Keratinocyte (primary cell): ENCODE results near the gene TTLL5. TPM values are rescaled to one million over a fixed set of nuclear protein-coding genes. Genes with fewer than 3 reads are reported as not detected.

Experiments
- DNase-seq: peaks from one replicate; pipeline ENCODE4 v3.0.0-alpha.2; 2011; ENCODE audit warnings: low read depth, missing footprints, low spot score
- FAIRE-seq: peaks from 2 replicates; lab custom pipeline; 2011; peaks lifted over from hg19 to GRCh38; lab: Jason Lieb, UNC
- H2AFZ ChIP-seq: 2 replicates; pipeline ENCODE4 v1.6.0; 2012; ENCODE audit warnings: low read length, control low read depth, inconsistent platforms; ENCODE audit not compliant: control insufficient read depth
- H3K27ac ChIP-seq: 2 replicates; pipeline ENCODE4 v1.5.1; 2011; ENCODE audit warnings: low read length; ENCODE audit not compliant: control insufficient read depth, insufficient read depth
- H3K27me3 ChIP-seq: 3 replicates; pipeline ENCODE4 v1.6.0; 2011; ENCODE audit warnings: low read length; ENCODE audit not compliant: control insufficient read depth, insufficient read depth; ENCODE audit errors: extremely low read depth
- H3K36me3 ChIP-seq, 2 experiments: 2 replicates in 1 of 2; 3 replicates in 1 of 2; pipeline ENCODE4 v1.5.1; 2011; ENCODE audit warnings: low read length in 2 of 2, mild to moderate bottlenecking in 1 of 2; ENCODE audit not compliant: control insufficient read depth in 2 of 2, insufficient read depth in 2 of 2; ENCODE audit errors: extremely low read depth in 1 of 2
- H3K4me1 ChIP-seq: 3 replicates; pipeline ENCODE4 v1.5.1; 2011; ENCODE audit warnings: low read length; ENCODE audit not compliant: control insufficient read depth, insufficient read depth; ENCODE audit errors: extremely low read depth
- H3K4me2 ChIP-seq: 3 replicates; pipeline ENCODE4 v1.6.0; 2011; ENCODE audit warnings: low read depth, low read length; ENCODE audit not compliant: control insufficient read depth, insufficient read depth; ENCODE audit errors: extremely low read depth
- H3K4me3 ChIP-seq, 3 experiments: fragments of 200-600 bp in 1 of 3; sonication (generic) in 1 of 3; 2 replicates in 2 of 3; 3 replicates in 1 of 3; pipeline ENCODE4 v1.5.1; 2011 to 2016; ENCODE audit warnings: low read length in 3 of 3, mild to moderate bottlenecking in 3 of 3, control low read depth in 2 of 3, inconsistent platforms in 1 of 3, low read depth in 1 of 3, mixed read lengths in 1 of 3, mixed run types in 1 of 3, moderate library complexity in 1 of 3; ENCODE audit not compliant: control insufficient read depth in 2 of 3, insufficient read depth in 2 of 3; ENCODE audit errors: extremely low read depth in 1 of 3
- H3K79me2 ChIP-seq: 2 replicates; pipeline ENCODE4 v1.6.0; 2012; ENCODE audit warnings: low read length; ENCODE audit not compliant: control insufficient read depth, insufficient read depth
- H3K9ac ChIP-seq: 3 replicates; pipeline ENCODE4 v1.6.0; 2011; ENCODE audit warnings: low read length; ENCODE audit not compliant: control insufficient read depth, insufficient read depth; ENCODE audit errors: extremely low read depth
- H3K9me1 ChIP-seq: 3 replicates; pipeline ENCODE4 v1.6.0; 2011; ENCODE audit warnings: low read length; ENCODE audit not compliant: control insufficient read depth, insufficient read depth; ENCODE audit errors: extremely low read depth
- H3K9me3 ChIP-seq: 2 replicates; pipeline ENCODE4 v1.5.1; 2012; ENCODE audit warnings: low read depth, low read length; ENCODE audit not compliant: control insufficient read depth
- H4K20me1 ChIP-seq: 3 replicates; pipeline ENCODE4 v1.6.0; 2011; ENCODE audit warnings: low read length; ENCODE audit not compliant: control insufficient read depth, insufficient read depth; ENCODE audit errors: extremely low read depth
- EZH2 ChIP-seq: IDR thresholded peaks from one replicate; pipeline ENCODE4 v1.6.1; 2012; ENCODE audit warnings: inconsistent platforms, mild to moderate bottlenecking, low read length, moderate library complexity
- dilution Hi-C: fragments of 300-500 bp; cut with MboI; formaldehyde crosslinking; loops from one replicate; pipeline ENCODE4 v1.7.0; 2020; ENCODE audit warnings: low sequenced_read_pairs; ENCODE audit not compliant: extremely low pct_ligation_motif_present
- polyA plus RNA-seq, 5 experiments: library from polyadenylated mRNA; depleted of rRNA in 3 of 5; stranded (reverse) in 3 of 5; stranded (forward) in 1 of 5; unstranded in 1 of 5; fragments of >200 nt; gene quantifications; 1 replicate in 1 of 5; 2 replicates in 3 of 5; 3 replicates in 1 of 5; pipeline versions ENCODE4 v1.2.1 to v1.2.3, GENCODE V29; 2011 to 2012; ENCODE audit warnings: missing spikeins in 2 of 5, low read depth in 1 of 5, low replicate concordance in 1 of 5
- TF ChIP-seq, protein P1 (sequence below), 3 experiments: IDR thresholded peaks in 1 of 3; conservative IDR thresholded peaks in 1 of 3; optimal IDR thresholded peaks in 1 of 3; 2 replicates in 2 of 3; 3 replicates in 1 of 3; pipeline versions ENCODE3 to v1.5.1; 2011; ENCODE audit warnings: low read length in 3 of 3, mild to moderate bottlenecking in 3 of 3, moderate library complexity in 2 of 3, control low read depth in 1 of 3, inconsistent platforms in 1 of 3; ENCODE audit not compliant: insufficient read depth in 2 of 3; ENCODE audit errors: extremely low read depth in 1 of 3

Gene TTLL5
- polyA plus RNA-seq, 1 donor (not counting 4 experiments of a cell fraction or from before 2014, with no cell fraction given), result 20.7 TPM

DNA sequence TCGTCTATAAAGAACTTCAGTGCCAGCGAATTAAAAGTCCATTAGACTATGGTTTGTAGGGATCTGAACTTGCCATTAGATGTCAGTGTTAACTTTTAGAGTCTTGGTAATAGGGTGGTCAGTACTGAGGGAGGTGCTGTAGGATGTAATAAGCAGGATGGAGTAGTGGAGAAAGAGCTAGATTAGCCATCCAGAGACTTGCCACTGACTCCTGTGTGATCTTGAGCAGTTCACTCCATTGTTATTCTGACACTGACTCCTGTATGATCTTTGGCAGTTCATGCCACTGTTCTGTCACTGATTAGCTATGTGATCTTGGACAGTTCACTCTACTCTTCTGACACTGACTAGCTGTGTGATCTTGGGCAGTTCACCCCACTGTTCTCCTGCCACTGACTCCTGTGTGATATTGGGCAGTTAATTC, 133.6 kb downstream of the TTLL5 start:
- Histone ChIP-seq H2AFZ (no peak overlapping the region), H3K27ac (no peak overlapping the region), H3K9me3 (no peaks in the 10 kb centered on the region), H3K4me2 (no peak overlapping the region), H3K4me1 (no peaks in the 10 kb centered on the region), H3K9ac (no peak overlapping the region), H3K36me3 (peaks cover 0 to 5% of the 10 kb centered on the region in 2 experiments), H4K20me1 (no peaks in the 10 kb centered on the region), H3K79me2 (no peaks in the 10 kb centered on the region), H3K4me3 (no peak overlapping the region), H3K9me1 (no peaks in the 10 kb centered on the region), H3K27me3 (no peaks in the 10 kb centered on the region)
- dilution Hi-C loops, result no loop called here
- FAIRE-seq (peak; percentile 20), DNase-seq (no peak)
- no peak for TF ChIP-seq EZH2
- TF ChIP-seq, protein P1, sequence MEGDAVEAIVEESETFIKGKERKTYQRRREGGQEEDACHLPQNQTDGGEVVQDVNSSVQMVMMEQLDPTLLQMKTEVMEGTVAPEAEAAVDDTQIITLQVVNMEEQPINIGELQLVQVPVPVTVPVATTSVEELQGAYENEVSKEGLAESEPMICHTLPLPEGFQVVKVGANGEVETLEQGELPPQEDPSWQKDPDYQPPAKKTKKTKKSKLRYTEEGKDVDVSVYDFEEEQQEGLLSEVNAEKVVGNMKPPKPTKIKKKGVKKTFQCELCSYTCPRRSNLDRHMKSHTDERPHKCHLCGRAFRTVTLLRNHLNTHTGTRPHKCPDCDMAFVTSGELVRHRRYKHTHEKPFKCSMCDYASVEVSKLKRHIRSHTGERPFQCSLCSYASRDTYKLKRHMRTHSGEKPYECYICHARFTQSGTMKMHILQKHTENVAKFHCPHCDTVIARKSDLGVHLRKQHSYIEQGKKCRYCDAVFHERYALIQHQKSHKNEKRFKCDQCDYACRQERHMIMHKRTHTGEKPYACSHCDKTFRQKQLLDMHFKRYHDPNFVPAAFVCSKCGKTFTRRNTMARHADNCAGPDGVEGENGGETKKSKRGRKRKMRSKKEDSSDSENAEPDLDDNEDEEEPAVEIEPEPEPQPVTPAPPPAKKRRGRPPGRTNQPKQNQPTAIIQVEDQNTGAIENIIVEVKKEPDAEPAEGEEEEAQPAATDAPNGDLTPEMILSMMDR (optimal IDR thresholded peaks at IDR 0.05 in 1 of 3, IDR thresholded peaks at IDR 0.05 in 1 of 3, conservative IDR thresholded peaks at IDR 0.05 in 1 of 3; ENCODE audit: extremely low read depth in 1 of 3, insufficient read depth in 2 of 3, low read length in 3 of 3), result peak in 1 of 3 experiments; percentile 0

DNA sequence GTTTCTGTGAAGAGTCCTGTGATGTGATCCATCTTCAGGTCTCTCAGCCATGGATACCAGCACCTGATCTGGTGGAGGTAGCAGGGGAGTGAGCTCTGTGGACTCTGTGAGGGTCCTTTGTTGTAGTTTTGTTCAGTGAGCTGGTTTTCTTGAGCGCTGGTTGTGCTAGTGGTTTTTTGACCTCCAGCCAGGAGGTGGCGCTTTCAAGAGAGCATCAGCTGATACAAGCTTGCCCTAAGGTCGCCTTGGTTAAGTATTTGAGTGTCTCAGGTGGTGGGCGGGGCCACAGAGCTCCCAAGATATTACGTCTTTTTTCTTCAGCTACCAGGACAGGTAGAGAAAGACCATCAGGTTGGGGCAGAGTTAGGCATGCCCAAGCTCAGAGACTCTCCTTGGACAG, 139.7 kb downstream of the TTLL5 start:
- Histone ChIP-seq H3K79me2 (no peaks in the 10 kb centered on the region), H3K9ac (no peak overlapping the region), H3K9me3 (no peaks in the 10 kb centered on the region), H3K9me1 (no peaks in the 10 kb centered on the region), H3K4me2 (no peak overlapping the region), H3K27me3 (no peaks in the 10 kb centered on the region), H3K4me3 (no peak overlapping the region), H4K20me1 (no peaks in the 10 kb centered on the region), H3K4me1 (no peaks in the 10 kb centered on the region), H3K36me3 (no peaks in the 10 kb centered on the region), H3K27ac (no peak overlapping the region), H2AFZ (no peak overlapping the region)
- dilution Hi-C loops, result no loop called here
- no peak for DNase-seq
- FAIRE-seq, result no peak
- TF ChIP-seq, protein P1 (optimal IDR thresholded peaks at IDR 0.05 in 1 of 3, IDR thresholded peaks at IDR 0.05 in 1 of 3, conservative IDR thresholded peaks at IDR 0.05 in 1 of 3; ENCODE audit: extremely low read depth in 1 of 3, insufficient read depth in 2 of 3, low read length in 3 of 3), result no peak
- TF ChIP-seq EZH2, result no peak
